HG03342 (cell line): ENCODE data around the gene TCOF1.

Experiments
- ATAC-seq: cut with Tn5 transposase; IDR thresholded peaks from one replicate; pipeline ENCODE4 v1.9.1; 2021; ENCODE audit warnings: mild to moderate bottlenecking, moderate library complexity; ENCODE audit not compliant: unreplicated experiment

The TCOF1 gene

DNA sequence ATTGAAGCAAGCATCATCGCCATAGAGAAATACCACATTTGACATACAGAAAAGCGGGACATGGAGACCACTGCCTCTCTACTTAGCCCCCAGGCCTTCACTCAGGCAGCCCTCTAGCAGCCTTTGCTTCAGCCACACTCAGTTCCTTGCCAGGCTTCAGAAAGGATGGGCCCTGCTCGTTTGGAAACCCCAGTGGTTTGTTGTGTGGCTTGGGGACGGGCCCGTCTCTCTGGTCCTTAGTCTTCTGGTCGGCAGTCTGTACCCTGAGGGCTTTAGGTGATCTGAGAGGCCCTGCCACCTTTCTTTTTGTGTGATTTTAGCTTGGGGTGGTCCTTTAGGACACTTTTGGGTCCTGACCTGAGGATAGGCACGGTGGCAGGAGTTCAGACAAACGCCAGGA is 33.7 kb upstream of the TCOF1 start:
- no peak for ATAC-seq

DNA sequence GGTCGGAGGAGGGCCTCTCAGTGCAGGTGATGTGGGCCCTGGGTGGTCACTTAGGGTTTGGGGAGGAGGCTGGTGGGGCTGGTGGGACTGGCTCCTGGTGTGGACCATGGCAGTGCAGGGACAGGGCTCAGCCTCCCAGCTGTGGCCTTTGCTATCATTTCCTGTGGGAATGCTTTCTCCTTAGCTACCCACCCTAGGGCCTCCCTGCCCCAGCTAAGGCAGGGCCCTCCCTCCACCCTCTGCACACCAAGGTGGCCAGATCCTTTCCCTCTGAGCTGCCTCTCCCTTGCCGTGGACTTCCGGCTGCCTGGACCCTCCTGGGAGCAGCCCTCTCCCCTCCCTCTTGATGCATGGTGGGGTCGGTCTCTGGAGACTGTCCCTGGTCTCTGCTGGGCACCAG is 32.1 kb upstream of the TCOF1 start:
- ATAC-seq, result no peak

DNA sequence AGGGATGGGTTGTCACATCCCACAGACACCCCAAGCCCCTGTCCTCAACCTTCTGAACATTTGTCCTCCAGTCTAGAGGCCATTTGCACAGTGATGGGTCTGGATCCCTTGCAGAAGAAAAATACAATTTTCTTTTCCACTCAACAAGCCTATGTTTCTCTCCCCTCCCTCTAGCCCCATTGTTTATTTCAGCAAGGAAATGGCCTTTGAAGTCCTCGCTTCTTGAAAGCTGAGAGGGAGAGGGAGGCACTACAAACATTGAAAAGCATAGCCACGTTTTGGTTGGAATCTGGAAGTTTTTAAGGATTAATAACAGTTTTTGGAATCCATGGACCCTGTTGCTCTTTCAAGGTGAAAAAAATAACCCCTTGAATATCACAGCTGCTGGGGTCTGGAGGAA is 30.8 kb upstream of the TCOF1 start:
- ATAC-seq, result no peak

DNA sequence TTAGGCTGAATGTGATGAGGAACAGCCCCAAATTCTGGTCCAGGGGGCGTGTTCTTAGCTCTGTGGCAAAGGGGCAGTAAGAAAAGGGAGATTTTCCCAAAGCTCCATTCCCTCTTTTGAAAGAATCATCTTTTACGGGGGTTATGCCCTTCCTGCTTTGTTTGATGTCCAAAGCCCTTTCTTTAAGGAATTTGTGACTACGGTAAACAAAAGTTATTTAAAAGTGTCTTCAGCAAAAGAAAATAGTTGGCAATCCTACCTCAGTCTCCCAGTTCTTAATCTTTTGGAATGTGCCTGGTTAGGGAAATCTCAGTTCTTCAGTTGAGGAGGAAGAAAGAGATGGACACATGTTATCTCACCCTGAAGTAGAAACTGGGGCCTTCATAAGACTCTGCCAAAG is 30.4 kb upstream of the TCOF1 start:
- ATAC-seq, result no peak

DNA sequence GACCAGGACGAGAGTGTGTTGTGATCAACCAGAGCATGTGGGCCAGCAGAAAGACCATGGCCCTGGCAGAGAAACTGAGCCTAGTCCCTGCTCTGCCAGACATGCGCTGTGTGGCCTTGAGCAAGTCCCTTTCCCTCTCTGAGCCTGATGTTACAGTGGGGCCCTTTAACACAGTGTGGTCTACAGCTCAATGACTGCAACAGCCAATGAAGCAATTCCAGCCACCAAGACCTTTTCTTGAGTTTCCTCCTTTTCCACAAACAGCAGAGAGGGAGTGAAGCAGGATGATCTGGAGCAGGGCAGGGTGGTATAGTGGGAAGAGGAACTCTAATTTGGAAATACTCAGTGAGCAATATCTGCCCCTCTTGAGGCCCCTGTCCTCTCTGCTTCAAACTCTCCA is 29.0 kb upstream of the TCOF1 start:
- no peak for ATAC-seq

DNA sequence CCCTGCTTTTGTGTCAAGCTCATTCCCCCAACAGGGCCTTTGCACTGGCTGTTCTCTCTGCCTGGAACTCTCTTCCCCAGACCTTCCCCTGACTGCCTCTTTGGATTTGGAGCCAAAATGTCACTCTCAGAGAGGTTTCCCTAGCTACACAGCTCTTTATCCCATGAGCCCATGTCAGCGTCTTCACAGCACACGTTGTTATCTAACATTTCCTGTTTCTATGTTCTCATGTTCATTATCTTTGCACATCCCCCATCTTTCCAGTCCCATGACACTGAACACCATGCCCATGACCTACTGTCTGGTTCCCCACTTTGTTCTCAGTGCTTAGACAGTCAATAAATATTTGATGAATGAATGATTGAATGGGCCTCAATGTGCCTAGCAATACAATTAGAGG is 28.5 kb upstream of the TCOF1 start:
- ATAC-seq, result no peak

DNA sequence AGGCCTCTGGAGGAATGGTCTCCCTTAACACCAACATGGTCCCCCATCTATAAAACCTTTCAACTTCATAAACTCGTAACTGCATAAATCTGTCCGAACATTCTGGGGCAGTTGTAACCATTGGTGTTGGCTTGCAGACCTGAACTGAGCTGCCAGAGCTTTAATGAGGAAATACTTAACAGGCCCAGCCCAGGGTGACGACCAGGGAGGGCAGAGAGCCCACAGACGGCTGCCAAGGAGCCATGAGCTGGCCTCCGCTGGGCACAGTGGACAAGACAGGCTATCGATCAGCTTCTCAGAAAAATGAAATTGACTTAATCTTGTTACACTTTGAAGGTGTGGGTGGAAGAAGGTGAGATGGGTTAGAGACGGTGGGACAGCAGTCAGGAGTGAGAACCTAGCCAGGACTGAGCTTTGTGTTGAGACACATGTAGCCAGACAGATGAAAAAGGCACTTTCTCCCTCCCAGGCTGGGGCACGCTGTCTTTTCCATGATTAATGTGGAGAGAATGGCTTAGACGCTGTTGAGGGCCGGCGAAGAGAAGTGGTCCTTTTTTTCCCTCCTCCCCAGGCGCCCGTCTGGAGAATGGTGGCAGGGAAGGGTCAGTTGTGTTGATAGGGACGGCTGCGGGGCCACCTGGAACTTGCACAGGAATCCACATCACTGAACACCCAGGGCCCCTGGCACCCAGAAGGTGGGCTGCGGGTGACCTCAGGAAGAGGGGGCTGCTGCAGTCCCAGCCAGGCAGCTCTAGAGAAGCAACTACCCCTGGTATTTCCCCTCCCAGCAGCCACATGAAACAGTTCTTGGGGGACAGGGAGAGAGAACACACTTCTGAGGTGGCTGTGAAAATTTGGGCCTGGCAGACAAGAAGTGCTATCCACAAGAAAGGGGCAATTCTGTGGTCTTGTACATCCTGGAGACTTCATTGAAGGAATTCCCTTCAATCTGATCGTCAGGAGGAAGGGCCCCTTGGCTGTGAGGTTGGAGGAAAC is 27.3 kb upstream of the TCOF1 start:
- ATAC-seq, result no peak

DNA sequence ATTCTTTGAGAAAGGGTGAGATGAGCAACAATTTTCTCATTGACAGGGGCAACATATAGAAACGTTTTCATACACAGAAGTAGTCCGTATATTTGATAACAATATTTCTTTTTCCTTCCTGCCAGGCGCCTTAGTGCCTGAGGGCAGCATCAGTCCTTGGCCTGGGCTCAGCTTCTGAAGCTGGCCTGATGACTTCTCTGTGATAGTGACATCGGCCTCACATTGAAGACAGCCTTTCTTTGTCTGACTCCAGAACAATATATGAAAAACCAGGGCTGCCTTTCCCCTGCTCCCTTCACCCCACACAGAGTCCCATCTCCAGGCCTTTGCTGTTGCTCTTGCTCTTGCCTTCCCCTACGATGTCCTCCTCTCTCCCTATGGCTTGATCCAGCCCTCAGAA is 24.1 kb upstream of the TCOF1 start:
- no peak for ATAC-seq

DNA sequence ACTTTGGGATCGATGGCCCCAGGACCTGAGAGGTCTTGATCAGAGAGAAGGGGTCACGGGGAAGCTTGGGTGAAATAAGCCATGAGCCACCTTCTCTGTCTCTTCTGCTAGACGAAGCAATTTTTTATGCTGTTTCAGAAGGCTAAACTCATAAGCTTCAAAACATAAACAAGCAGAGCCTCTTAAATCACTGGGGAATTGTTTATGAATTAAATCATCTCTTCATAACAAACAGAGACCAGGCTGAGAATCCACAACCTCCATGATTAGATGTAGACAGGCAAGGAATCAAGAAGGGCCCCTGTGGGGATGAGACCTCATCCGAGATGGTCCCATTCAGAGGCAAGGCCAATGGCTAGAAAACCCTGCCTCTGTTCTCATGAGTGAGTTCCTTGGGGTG is 21.7 kb upstream of the TCOF1 start:
- ATAC-seq, result no peak

DNA sequence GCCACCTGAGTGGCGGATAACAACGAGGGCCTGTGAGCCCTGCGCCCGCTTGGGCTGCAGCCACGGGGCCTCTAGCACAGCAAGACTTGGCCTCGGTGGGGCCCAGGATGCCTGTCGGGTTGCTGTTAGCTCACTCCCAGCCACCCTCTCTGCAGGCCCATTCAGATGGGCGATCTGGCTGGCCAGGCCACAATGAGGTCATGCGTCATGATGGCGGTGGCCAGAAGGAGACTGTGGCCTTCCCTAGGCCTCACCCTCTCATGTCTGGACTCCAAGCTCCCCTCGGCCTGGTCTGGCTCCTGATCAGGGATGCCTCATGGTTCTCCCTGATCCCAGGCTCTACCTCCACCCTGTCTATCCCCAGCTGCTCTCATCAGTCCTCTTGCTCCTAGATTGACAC is 19.0 kb upstream of the TCOF1 start:
- no peak for ATAC-seq

DNA sequence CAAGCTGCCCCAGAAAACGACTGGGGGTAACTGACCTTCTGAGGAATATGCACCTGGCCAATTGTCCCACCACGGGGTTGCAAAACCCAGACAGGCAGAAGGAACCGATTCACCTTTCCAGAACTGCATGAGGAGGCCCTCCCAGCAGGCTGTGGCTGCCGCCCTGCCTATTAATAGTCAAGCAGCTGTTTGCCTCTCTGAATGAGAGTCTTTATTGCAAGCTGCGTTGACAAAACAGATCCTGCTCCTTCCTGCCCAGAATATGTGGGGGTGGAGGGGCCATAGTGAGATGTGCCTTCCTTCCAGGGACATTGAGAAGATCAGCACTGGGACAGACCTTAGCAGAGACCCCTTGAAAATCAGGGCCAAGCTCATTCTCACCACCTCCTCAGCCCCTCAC is 18.3 kb upstream of the TCOF1 start:
- ATAC-seq, result no peak

DNA sequence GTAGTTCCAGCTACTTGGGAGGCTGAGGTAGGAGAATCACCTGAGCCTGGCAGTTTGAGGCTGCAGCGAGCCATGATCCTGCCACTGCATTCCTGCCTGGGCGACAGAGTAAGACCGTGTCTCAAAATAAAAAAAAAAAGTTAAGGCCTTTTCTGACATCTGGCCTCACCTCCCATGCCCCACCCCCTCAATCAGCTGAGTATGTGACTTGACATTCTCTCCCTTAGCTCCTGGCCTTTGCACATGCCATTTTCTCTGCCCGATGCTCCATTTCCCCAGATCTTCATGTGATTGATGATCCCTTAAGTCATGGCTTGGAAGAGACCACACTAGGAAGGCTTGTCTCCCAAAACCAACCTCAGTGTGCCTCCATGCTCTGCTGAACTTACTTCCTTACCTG is 17.7 kb upstream of the TCOF1 start:
- no peak for ATAC-seq

DNA sequence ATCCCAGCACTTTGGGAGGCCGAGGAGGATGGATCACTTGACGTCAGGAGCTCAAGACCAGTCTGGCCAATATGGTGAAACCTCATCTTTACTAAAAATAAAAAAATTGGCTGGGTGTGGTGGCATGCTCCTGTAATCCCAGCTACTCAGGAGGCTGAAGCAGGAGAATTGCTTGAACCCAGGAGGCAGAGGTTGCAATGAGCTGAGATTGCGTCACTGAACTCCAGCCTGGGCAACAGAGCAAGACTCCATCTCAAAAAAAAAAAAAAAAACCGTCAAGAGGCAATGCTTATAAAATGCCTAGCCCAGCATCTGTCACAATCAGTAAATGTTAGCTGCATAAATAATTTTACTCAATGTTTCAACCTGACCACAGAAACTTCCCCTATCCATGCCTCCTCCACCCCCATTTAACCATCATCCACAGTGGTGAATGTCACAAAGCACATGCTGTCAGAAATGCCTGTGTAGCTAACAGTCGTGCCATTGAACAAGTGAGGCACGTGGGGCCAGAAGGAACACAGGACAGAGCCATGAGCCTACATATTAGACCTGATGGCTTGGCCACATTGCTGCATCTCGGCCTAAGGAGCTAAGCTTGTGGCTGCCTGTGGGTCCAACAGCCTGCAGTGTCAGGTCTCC is 16.8 kb upstream of the TCOF1 start:
- ATAC-seq, result no peak

DNA sequence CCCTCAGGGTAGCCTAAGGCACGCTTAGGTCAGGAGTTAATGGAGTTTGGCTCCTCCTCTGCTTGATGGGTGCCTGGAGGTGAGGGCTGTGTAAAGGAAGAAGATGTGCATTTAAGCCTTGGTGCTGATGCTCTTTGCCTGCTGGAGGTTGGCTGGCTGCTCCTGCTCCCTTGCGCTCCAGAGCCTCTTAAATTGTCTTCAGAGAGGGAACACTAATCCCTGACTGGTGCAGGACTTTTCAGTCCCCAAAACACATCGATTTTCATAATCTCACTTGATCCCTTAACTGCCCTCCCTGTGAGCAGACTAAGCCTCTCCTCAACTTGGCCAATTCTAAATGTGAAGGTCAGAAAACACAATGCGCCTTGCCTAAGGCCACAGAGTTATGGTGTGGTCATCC is 16.2 kb upstream of the TCOF1 start:
- ATAC-seq, result no peak

DNA sequence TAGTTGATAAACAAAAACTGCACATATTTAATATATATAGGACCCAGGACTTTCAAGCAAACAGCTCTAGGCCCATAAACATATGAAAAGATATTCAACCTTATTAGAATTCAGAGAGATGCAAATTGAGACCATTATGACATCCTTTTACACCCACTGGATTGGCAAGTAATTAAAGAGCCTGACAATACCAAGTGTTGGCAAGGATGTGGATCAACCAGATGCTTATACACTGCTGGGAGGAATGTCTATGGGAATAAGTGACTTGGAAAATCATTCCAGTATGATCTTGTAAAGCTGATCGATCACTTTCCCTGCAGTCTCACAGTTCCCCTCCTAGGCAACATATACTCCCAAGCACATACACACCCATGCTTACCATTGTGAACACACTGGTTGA is 15.5 kb upstream of the TCOF1 start:
- no peak for ATAC-seq

DNA sequence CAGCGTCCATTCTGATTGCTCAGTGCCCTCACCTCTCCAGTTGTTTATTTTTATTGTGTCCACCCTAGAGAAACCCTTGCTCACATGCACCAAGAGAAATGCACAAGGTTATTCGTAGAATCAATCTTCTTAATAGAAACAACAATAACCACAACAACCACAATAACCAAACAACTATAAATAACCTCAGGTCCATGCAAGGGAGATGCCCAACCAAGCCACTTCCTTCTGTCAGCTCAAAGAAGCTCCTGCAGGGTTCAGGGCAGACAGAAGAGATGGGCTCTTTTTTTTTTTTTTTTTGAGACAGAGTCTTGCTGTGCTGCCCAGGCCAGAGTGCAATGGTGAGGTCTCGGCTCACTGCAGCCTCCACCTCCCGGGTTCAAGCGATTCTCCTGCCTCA is 14.9 kb upstream of the TCOF1 start:
- no peak for ATAC-seq

DNA sequence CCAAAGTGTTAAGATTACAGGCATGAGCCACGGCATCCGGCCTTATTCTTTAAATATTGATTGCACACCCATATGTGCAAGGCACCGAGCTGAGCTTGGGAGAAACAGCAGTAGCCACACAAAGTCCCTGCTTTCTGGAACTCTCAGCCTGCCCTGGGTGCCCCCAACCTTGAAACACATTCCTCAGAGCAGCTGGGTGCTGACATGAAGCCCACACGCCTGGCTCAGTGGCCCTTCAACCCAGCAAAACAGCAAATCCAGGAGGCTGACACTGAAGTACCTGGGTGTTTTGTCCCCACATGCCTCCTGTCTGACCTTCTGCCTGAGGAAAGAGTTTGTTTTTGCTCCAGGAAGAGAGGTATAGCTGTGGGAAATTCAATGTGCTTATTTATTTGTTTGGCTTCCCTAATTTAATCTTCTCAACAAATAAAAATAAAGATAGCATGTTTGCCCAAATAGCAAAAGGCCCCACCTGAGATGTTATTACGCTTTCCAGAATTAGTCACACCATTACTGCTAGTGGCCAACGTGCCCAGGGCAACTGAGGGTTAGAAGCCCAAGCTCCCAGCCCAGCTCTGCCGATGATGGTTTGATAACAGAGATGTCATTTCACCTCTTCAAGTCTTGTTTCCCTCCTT is 13.4 kb upstream of the TCOF1 start:
- ATAC-seq, result no peak

DNA sequence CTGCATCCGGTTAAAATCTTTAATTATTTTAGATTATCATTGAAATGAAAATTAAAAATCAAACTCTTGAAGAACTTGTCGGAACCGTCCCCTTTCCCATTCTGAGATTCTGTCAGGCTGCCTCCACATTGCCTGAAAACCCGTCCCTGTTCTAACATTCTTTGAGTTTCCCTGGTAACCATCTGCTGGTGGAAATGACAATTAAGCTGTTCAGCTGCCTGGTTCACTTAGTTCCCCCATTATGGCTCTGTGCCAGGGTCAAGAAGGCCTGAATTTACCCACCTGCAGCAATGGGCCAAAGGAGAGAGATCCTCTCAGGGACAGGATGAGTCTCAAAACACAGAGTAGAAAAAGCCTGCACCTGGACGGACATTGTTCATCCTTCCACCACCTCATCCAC is 11.8 kb upstream of the TCOF1 start:
- no peak for ATAC-seq

DNA sequence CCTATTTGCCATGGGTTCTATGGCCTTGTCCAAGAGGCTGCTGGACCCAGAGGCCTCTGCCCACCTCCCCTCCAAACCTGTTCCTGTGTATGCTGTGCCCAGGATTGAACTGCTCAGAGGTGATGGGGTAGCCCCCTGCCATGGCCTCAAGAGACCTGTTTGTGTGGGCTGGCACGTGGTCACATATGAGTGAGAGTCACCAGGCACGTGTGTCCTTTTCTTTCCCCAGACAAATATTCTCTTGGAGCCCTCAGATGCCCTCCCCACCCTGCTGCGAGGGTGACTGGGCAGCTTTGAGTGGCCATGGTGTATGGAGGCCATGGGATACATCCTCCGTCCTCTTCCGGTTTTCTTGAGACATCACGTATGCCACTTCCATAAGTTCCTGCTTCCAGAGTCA is 10.9 kb upstream of the TCOF1 start:
- no peak for ATAC-seq

DNA sequence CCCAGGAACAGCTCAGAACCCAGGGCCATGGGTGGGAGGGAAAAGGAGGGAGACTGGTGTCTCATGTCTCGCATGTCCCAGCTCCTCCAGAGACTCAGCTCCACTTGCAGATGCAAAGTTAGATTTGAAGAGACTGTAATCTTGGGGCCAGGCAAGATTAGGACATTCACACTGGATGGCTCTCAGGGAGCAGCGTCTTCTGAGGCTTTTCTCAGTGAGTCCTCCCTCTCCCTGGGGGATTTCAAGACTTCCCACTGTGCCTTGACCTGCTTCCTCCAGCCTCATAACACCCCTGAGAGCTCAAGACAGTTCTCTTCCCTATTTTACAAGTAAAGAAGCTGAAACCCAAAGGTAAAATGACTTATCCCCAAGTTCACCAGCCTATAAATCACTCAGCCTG is 10.5 kb upstream of the TCOF1 start:
- no peak for ATAC-seq

DNA sequence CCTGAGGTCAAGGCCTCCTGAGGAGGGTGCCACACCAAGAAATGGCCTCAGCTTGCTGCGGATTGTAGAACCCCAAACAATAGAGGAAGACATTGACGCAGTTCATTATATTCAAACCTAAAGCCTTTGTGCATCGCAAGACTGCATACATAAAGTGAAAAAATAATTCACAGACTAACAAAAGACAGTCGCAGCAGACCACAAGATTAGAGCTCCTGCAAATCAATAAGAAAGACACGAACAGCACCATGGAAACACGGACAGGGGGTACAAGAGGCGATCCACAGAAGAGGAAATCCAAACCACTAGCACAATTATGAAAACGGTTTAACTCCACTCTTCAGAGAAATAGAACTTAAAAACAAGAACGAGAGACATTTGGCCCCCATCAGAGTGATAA is 10.0 kb upstream of the TCOF1 start:
- no peak for ATAC-seq

DNA sequence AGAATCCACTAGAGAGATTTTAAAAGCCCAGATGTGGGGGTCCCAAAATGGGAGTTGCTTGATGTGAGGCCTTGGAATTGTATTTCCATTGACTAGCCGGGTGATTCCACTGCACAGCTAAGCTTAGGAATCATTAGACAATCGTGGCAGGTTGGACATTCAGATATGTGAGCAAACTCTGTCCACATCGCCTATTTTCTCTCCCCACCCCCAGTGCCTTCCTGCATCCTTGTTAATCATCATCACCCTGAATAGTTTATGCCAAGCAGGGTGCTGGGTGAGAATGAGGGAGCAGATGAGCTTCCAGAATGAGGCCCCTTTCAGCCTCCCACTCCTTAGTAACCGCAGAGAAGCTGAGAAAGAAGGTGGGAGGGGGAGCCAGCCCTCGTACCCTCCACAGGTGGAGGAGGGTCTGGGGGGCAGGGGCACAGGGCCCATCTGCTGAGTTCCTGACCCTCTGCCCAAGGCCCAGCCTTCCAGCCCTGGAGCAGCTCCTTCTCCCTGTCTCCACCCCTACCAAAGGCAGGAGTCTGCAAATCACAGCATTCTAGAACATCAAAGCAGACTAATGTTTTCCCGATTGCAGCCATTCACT is 7.7 kb upstream of the TCOF1 start:
- no peak for ATAC-seq
